NCI-H146 treated with DMSO at 0.1 percent for 48 hours (cell line): Measurements from ENCODE around the gene DPP3.
A peak's percentile ranks its signal among the peaks of the same experiment; 100 is the strongest.
"Not testable (repeated sequence)": the region's sequence is repeated elsewhere in the genome, so short reads cannot be mapped to it uniquely, and the experiment has no call there.

Experiments
- DNase-seq: peaks from one replicate; lab custom pipeline; 2025; ENCODE audit not compliant: unreplicated experiment; lab: John Stamatoyannopoulos, UW

Gene DPP3

DNA sequence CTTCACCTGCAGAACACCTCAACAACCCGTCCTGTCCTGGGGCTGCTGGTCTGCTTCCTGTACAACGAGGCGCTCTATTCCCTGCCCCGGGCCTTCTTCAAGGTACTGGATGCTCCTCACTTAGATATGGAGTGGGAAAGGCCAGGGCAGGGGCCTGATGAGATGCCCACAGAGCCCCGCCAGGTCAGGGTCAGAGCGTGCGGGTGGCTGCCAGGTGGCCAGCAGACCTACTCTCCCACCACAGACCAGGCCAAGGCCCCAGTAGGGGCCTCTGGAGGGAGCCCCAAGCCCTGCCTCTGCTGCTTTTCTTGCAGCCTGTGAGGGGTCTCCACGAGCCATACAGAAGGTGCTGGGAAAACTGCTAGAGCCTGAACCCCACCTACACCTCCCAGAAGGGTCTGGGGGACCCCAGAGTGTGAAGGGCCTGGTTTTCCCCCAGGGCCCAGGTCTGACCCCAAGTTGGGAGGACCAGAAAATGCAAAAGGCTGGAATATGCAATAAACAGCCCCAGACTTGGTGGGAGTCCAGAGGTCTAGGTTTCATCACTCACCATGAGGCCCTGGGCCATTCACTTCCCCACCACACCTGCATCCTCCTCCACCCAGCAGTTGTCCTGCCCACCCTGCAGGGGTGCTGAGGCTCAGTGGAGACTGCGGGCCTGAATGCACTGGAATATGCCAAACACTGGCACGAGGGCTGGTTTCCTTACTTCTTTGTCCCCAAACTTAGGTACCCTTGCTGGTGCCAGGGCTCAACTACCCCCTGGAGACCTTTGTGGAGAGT, 50.9 kb downstream of the DPP3 start:
- no peak for DNase-seq

DNA sequence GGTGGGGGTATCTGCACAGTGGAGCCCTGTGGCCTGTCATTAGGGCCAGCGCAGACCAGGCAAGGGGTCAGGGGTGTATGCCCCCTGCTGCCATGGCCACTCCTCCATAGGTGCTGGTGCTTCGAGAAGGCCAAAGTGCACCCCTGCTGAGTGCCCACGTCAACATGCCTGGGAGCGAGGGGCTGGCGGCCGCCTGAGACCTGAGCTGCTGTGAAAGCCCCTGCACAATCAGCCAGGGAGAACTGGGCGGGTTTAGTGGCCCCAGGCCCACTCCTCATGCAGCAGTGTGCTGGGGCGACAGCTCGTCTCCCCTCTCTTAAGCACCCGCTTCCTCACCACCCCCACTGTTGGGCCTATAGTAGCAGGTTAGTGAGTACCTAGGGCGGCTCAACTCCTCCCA, 51.6 kb downstream of the DPP3 start:
- no peak for DNase-seq

DNA sequence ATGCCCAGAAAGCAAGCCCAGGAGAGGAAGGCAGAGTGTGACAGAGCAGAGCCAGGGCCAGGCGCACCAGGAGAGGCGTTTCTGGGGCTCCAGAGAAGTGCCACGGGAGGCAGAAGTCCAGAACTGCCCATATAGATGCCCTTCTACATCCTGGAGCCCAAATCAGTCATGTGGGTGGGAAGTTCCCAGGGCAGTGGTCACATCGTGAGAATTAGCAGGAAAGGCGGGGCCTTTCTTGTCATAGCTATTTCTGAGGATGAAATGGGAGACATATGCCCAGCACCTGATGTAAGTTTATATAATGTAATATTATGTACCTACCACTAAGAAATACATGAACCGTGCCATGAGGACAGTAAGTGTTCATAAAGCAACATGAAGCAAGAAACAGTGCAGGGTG, 52.5 kb downstream of the DPP3 start:
- no peak for DNase-seq

DNA sequence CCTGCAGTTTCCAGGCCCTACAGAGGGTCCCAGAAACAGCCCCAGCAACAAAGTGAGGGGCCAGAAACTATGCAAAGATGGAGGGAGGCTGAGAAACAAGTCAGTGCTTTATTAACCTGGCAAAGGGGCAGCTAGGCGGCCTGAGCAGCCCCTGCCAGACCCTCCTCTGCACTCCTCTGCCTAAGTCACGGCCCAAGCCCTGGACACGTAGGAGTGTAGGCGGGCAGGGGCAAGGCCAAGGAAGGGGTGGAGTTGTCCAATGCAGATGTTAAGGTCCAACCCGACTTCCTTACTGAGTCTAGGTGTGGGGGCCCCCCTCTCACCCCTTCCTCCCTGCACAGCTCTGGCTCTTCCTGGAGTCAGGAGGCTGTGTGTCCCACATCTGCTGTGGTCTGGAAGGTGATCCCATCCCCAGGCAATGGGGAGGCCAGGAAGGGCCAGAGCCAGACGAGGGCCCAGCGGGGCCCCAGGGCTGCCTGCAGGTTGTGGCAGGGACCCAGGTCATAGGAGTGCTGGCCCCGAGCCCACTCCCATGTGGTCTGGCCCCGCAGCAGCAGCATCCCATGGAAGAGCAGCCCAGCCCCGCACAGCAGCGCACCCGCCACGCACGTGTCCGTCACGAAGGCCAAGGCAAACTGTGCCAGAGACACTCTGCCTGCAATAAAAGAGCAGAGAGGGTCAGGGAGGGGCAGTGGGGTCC, 59.1 kb downstream of the DPP3 start:
- no peak for DNase-seq

DNA sequence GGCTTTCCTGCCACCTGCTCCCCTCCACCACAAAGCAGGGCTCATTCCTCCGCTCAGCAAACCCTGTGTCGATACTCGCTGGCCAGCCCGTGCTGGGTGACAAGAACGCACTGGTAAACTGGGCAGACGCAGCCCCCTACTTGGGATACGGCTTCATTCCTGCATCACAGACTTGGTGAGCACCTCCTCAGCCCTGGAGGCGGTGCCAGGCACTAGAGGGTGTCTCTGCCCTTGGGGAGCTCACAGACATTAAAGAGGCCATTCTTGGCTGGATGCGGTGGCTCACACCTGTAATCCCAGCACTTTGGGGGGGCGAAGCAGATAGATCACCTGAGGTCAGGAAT, 59.6 kb downstream of the DPP3 start:
- no peak for DNase-seq

DNA sequence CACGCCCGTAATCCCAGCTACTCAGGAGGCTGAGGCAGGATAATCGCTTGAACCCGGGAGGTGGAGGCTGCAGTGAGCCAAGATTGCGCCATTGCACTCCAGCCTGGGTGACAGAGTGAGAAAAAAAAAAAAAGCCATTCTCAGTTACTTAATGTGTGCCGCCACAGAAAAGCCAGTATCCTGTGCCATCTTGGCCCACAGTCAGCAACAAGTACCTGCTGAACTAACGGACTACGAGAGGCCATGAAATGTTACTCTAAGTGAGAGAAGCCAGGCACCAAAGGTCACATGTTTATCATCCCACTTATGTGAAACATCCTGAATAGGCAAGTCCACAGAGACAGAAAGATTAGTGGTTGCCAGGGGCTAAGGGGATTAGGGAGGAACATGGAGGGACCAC, 60.4 kb downstream of the DPP3 start:
- not testable (repeated sequence) for DNase-seq

DNA sequence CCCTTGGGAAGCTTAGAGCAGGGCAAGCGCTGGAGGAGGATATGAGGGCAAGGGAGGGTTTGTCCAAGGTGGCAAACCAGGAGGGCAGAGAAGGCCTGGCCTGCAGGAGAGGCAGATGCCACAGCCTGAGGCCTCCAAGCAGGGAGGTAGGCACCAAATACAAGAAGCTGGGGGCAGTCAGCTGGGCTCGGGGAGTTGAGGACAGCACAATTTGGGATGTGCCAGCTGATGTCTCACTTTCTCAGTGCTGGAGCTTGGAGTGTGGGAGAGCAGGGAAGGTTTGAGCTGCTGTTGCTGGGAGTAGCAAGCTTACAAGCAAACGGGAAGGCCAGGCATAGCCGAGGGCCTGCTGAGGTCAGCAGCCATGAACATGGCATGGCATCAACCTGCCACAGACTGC, 61.7 kb downstream of the DPP3 start:
- no peak for DNase-seq

DNA sequence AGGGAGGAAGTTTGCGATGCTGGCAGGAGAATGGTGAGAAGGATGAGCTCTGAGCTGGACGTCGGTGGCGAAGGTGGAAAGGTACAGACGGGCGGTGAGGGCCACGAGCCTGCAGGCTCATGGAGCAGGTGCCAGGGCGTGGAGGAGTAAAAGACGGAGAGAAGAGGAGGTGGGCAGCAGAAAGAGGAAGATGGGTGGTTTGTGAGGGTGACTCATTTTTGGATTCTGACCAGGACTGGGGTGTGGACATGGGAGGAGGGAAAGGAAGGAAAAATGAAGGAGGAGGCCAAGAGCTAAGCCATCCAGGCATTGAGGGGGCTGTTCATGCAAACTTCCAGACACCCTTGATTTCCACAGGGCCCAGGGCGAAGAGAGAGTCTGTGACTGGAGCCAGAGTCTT, 62.1 kb downstream of the DPP3 start:
- DNase-seq = no peak

DNA sequence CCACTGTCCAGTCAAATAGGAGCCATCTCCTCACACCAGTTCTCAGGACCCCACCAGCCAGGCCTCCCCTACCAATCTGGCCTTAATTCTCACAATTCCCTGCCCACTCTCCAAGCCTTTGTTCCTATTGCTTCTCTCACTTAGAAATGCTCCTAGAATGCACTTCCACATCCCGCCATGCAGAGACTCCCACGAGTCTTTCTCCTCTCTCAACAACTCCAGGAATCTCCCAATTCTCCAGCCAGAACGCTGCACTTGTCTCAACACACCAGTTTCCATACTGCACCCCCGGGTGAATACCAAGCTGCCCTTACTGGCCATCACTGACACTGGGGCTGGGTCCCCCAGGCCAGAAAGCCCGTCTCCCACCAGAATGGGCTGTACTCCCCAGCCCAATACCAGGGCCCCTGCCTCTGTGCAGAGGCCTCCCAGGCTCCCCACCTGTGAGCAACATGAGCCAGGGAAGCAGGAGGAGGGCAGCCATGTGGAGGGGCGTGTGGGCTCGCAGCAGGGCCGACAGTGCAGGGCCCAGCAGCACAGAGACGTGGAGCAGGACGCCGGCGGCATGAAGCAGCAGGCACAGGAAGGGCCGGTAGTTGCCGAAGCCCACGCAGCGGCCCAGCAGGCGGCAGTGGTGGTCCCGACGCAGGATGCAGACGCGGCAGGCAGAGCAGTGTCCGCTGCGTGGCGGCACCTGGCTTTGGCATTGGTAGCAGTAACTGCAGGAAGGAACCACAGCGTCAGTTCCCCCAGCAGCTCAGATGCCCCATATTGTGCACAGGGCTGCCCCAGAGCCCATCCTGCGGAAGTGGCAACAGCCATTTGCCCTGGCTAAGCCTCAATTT, 63.3 kb downstream of the DPP3 start:
- no peak for DNase-seq

DNA sequence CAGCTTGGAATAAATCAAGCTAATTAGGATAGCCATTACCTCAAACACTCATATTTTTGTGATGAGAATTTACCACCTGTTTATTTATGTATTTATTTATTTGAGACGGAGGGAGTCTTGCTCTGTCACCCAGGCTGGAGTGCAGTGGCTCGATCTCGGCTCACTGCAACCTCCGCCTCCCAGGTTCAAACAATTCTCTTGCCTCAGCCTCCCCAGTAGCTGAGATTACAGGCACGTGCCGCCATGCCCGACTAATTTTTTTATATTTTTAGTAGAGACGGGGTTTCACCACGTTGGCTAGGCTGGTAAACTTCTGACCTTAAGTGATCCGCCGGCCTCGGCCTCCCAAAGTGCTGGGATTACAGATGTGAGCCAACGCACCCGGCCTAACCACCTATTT, 64.7 kb downstream of the DPP3 start:
- not testable (repeated sequence) for DNase-seq

DNA sequence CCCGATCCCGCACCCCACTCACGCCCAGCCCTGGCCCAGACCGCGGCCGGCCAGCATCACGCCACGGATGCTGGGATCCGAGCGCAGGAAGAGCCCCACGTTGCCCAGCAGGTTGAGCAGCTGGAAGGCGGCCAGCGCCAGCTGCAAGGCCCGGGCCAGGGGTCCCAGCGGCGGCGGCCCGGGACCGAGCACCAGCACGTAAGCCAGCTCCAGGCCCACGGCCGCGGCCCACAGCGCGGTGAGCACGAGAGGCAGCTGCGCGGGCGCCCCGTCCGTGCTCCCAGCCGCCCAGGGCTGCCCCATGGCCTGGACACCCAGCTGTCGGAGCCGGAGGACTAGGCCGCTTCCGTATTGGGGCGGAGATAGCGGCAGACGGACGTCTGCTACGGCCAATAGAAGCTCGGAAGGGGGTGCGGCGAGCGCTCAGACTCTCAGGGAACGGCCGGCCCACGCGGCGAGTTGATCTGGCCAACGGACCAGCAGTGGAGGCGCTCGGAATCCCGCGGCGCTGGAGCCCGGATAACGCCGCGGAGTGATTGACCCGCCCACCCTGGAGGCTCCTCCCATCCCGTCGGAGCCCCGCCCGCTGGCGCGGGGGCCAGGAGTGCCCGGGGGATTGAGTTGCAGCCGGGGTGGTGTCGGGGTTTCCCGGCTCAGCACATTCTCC, 65.6 kb downstream of the DPP3 start, which contains the start of gene ZDHHC24:
TSS of gene ZDHHC24 (minus strand) at position 348 of the 667 bp plus-strand sequence. CDS start at position 303, 45 bp downstream.
- DNase-seq = peak; percentile 87

DNA sequence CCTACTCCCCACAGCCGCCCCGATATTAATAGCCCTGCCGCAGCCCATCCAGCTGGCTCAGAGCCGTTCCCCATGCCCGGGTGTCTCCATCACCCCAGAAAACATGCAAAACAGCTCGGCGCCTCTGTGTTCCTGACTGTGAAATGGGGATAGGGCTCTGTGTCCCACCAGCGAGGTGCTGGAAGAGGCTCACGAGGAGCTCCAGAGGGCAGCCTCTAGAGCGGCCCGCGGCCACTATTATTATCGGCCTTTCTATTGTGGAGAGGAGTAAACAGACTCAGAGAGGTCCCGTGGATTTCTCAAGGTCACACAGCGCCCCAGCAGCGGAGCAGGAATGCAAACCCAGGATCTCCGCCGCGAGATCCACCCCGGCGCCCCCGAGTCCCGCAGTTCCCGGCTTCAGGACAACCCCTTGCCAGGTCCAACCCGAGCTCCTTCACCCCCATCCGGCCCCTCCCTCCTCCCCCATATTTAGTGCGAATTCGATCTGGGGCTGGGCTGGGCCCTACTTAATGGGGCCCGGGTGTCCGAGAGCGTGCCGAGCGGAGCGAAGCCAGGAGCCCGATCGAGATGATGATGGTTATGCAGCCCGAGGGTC, 66.2 kb downstream of the DPP3 start, which contains the start of gene ACTN3:
TSS of gene ACTN3 (plus strand) at position 536 of the 598 bp plus-strand sequence. CDS start at position 571, 35 bp downstream.
- DNase-seq = no peak

DNA sequence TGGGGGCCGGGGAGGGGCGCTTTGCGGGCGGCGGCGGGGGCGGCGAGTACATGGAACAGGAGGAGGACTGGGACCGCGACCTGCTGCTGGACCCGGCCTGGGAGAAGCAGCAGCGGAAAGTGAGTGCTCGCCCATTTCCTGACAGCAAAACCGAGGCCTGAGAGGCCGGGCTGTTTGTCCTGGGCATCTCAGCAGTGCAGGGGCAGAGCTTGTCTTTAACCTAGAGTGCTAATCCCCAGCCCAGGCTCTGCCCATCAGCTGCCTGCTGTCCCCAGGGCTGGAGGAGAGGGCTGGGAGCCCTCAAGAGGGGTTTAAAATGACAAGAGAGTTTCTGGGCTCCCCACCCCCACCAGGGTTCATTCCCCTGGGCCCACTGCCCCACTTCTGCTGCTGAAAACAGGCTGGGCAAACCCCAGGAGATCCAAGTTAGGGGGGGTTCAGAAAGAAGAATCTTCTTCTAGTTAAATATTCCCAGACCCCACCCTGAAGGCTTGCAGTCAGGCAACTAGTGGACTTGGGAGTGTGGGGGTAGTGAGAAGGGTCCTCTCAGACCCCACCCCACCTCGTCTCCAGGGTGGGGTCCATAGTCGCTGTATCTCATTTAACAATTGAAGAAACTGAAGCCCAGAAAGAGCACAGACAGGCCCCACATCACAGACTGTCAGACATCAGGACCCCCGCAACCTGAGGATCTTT, 66.9 kb downstream of the DPP3 start:
- no peak for DNase-seq

DNA sequence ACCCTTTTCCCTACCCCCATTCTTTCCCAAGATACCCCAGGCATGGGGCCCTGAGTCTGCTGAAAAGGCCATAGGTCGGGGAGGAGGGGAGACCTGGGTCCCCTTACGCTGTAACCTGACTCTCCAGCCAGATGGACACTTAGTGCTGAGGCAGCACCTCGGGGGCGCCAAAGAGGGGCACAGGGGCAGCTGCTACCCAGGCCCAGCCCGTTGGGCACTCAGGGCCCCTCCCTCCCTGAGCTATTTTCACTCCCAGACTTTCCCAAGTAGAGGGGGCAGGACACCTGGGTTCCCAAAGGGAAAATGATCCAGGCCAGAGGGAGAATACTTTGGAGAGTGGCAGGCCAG, 67.4 kb downstream of the DPP3 start:
- no peak for DNase-seq

DNA sequence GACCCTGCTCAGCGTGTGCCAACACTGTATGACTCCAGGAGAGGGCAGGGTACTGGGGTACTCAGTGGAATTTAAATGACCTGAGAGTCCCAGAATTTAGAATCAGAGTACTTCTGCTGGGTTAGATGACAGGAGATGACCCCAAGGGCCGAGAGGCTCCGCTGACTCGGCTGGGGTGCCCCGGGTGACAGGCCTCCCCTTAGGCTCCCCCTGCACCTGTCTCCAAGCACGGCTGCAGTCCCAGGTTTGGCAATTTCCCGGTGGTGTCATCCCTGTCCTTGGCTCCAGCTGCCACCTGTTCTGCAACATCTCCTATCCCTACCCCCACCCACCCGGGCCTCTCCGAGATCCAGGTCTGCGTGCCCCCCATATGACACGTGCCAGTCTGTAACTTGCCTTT, 67.8 kb downstream of the DPP3 start:
- no peak for DNase-seq

DNA sequence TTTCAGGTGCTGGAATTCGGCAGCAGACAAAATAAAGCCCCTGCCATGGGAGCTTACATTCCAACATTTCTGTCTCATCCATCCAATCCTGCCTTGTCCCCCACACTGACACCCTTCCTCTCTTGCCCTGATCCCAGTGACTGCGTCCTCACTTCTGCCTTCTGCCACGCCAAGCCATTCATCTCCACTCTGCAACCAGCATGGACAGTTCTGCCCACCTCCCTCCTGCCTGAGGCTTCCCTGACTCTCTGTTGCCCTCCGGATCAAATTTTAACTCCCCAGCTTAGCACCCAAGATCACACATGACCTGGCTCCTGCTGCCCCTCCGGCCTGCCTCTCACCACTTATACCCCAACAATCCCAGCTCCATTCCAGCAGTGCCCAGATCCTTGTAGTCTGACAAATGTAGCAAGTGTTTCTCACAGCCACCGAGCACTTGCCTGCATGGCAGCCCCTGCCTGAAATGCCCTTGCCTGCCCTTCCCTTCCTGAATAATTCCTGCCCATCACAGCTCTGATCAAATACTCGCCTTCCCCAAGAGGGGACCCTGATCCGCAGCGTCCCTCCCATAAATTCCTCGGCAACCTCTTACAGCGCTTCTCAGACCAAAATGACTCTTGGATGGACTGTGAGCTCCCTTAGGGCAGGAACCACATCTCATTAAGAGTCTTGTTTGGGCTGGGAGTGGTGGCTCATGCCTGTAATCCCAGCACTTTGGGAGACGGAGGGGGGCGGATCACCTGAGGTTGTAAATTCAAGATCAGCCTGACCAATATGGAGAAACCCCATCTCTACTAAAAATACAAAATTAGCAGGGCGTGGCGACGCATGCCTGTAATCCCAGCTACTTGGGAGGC, 68.8 kb downstream of the DPP3 start:
- DNase-seq = no peak

DNA sequence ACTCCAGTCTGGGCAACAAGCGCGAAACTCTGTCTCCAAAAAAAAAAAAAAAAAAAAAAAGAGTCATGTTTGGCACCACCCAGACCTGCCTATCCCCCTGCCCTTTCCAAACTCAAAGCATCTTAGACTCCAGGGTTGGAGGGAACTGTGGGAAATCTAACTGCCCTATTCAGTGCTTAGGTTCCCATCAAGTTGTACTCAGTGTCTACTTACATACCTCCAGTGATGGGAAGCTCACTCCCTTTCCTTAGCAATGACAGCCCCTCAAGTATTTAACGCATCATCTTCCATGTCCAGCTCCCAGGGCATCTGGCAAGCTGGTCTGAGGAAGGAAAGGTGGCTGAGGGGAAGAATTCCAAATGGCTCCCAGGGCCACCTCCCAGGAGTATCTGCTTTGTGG, 69.5 kb downstream of the DPP3 start:
- DNase-seq = no peak

DNA sequence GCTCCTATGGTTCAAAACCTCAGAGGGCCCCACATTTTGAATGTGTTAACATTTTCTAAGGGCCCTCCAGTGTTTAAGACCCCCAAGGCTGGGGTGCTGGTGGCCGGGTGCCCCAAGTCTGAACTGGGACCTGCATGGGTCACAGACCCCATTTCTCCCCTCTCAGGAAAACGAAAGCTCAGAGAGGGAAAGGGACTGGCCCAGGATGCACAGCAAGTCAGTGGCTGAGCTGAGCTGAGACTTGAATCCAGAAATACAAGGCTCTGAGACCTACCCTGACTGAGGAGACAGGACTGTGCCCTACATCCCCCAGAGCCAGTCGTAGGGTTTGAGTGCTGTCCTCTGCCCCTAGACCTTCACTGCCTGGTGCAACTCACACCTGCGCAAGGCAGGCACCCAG, 70.7 kb downstream of the DPP3 start:
- DNase-seq = no peak

DNA sequence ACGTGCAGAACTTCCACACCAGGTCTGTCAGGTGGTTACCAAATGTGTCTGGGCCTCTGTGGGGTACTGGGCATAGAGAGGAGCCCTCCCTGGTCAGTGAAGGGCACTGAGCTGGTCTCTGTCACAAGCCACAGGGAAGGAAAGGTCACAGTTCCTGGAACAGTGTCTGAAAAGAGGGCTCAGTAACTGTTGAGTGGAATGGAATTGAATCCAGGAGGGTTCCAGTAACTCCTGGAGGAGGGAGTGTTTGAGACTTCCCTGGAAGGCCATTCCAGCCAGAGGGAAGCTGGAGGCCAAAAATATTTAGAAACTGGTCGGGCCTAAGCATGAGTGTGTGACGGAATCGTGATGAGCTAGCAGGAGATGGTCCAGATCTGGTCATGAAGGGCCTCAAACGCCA, 74.4 kb downstream of the DPP3 start:
- DNase-seq = no peak
